ENCODE measurements around the gene GADL1. TPM values are rescaled to one million over a fixed set of nuclear protein-coding genes. Genes with fewer than 3 reads are reported as not detected.

The GADL1 gene
- polyA plus RNA-seq, 3 donors, result not detected

DNA sequence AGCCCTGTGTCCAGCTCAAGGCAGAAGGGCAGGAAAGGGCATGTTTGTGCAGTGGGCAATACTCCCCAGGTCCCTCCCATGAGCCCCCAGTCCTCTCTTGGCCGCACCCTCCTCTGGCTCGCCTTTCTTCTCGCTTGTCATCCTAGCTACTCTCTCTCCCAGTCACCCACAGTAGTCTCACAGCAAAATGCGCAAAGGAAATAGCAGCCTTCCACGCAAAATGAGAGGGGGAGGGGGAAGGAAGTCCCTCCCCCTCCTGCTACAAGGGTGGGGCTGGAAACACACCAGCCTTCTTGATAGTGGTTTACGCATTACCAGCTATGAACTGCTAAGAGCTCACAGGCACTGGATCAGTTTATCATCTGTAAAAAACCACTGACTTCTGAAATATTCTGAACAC lies 83.8 kb downstream of the GADL1 start:
- no peaks in the 10 kb centered on the region for H3K27me3 Mint-ChIP-seq (ENCODE audit: low read depth in 3 of 3)

GRCh38 chr3:30805695-30806094 lies 88.8 kb downstream of the GADL1 start:
- Histone ChIP-seq H3K79me2 (ENCODE audit: insufficient read depth, low read length) (no peaks in the 10 kb centered on the region), H3K27ac (ENCODE audit: low read depth in 1 of 2, low read length in 2 of 2) (no peak overlapping the region), H3K4me1 (ENCODE audit: control insufficient read depth in 1 of 2, insufficient read depth in 2 of 2, low read length in 2 of 2) (peaks cover 13 to 15% of the 10 kb centered on the region in 2 donors), H3K4me3 (replicated peaks in 1 of 3; ENCODE audit: low read depth in 2 of 3, low read length in 3 of 3) (no peak overlapping the region), H3K9ac (ENCODE audit: insufficient read depth, low read length, poor library complexity, severe bottlenecking) (no peak overlapping the region), H3K9me3 (replicated peaks in 1 of 2; ENCODE audit: control insufficient read depth in 1 of 2, insufficient read depth in 1 of 2, low read length in 2 of 2) (no peaks in the 10 kb centered on the region), H3K27me3 (ENCODE audit: control insufficient read depth in 2 of 2, insufficient read depth in 2 of 2, low read length in 2 of 2) (no peaks in the 10 kb centered on the region), H4K20me1 (ENCODE audit: insufficient read depth, low read length) (no peaks in the 10 kb centered on the region), H3K36me3 (replicated peaks in 1 of 2; ENCODE audit: control insufficient read depth in 1 of 2, insufficient read depth in 2 of 2, low read length in 2 of 2) (no peaks in the 10 kb centered on the region), H2AFZ (ENCODE audit: insufficient read depth, low read depth, low read length, poor library complexity, severe bottlenecking) (no peak overlapping the region), H3K4me2 (replicated peaks; ENCODE audit: extremely low read depth, low read length, poor library complexity, severe bottlenecking) (no peak overlapping the region)
- no peak for DNase-seq
- intact Hi-C loops (cut with micrococcal nuclease), result no loop called here
- no CpG with 5 or more reads among the region's 6 CpGs for WGBS (ENCODE audit: insufficient coverage)
- H3K4me1 Mint-ChIP-seq, result peaks cover 15% of the 10 kb centered on the region
- no peaks in the 10 kb centered on the region for H3K36me3 Mint-ChIP-seq
- TF ChIP-seq CTCF (IDR thresholded peaks at IDR 0.05), result no peak
- H3K9me3 Mint-ChIP-seq, result peaks cover 0 to 4% (median 0%) of the 10 kb centered on the region in 7 donors
- no peak overlapping the region for H3K27ac Mint-ChIP-seq
- no peaks in the 10 kb centered on the region for H3K27me3 Mint-ChIP-seq (ENCODE audit: low read depth in 3 of 3)
- no peak overlapping the region for H3K4me3 Mint-ChIP-seq

More for the DNA sequence above, 83.8 kb downstream of the GADL1 start:
- no peak overlapping the region for H2AFZ ChIP-seq (ENCODE audit: insufficient read depth, low read depth, low read length, poor library complexity, severe bottlenecking)
- intact Hi-C loops (cut with micrococcal nuclease), result no loop called here
- H3K4me2 ChIP-seq (replicated peaks; ENCODE audit: extremely low read depth, low read length, poor library complexity, severe bottlenecking), result no peak overlapping the region
- no peaks in the 10 kb centered on the region for H4K20me1 ChIP-seq (ENCODE audit: insufficient read depth, low read length)
- DNase-seq, result no peak
- H3K4me1 ChIP-seq (ENCODE audit: control insufficient read depth in 1 of 2, insufficient read depth in 2 of 2, low read length in 2 of 2), result no peaks in the 10 kb centered on the region
- H3K27ac ChIP-seq (ENCODE audit: low read depth in 1 of 2, low read length in 2 of 2), result no peak overlapping the region
- Mint-ChIP-seq H3K27ac (no peak overlapping the region), H3K9me3 (peaks cover 0 to 4% (median 0%) of the 10 kb centered on the region in 7 donors), H3K36me3 (no peaks in the 10 kb centered on the region), H3K4me1 (no peaks in the 10 kb centered on the region), H3K4me3 (no peak overlapping the region)
- TF ChIP-seq CTCF (IDR thresholded peaks at IDR 0.05), result no peak
- H3K4me3 ChIP-seq (replicated peaks in 1 of 3; ENCODE audit: low read depth in 2 of 3, low read length in 3 of 3), result no peak overlapping the region
- no peaks in the 10 kb centered on the region for H3K27me3 ChIP-seq (ENCODE audit: control insufficient read depth in 2 of 2, insufficient read depth in 2 of 2, low read length in 2 of 2)
- 100% methylated on average over 2 of the region's 6 CpGs for WGBS (ENCODE audit: insufficient coverage)
- H3K9ac ChIP-seq (ENCODE audit: insufficient read depth, low read length, poor library complexity, severe bottlenecking), result no peak overlapping the region
- H3K36me3 ChIP-seq (replicated peaks in 1 of 2; ENCODE audit: control insufficient read depth in 1 of 2, insufficient read depth in 2 of 2, low read length in 2 of 2), result no peaks in the 10 kb centered on the region
- no peaks in the 10 kb centered on the region for H3K79me2 ChIP-seq (ENCODE audit: insufficient read depth, low read length)
- H3K9me3 ChIP-seq (replicated peaks in 1 of 2; ENCODE audit: control insufficient read depth in 1 of 2, insufficient read depth in 1 of 2, low read length in 2 of 2), result no peaks in the 10 kb centered on the region

Measured in CD14-positive monocyte (primary cell).